Measurements from ENCODE around the gene GLOD4.

The GLOD4 gene

GRCh38 chr17:733743-734142 is 48.3 kb downstream of the GLOD4 start:
- DNase-seq: no peak

- DNase-seq: no peak
Observed at GRCh38 chr17:732902-733720, 49.0 kb downstream of the GLOD4 start.

GRCh38 chr17:732067-732901 is 49.8 kb downstream of the GLOD4 start, which contains the start of gene TLCD3A:
Gene TLCD3A, plus strand, starts transcription at chr17:732596. Its CDS starts 52 bp downstream, at chr17:732648.
- DNase-seq: peak; percentile 40

- DNase-seq: no peak
Observed at GRCh38 chr17:731644-732066, 50.4 kb downstream of the GLOD4 start.

- no peak for DNase-seq
Observed at GRCh38 chr17:728911-729310, 53.2 kb downstream of the GLOD4 start.

- DNase-seq: no peak
Observed at GRCh38 chr17:726271-726919, 55.7 kb downstream of the GLOD4 start.

GRCh38 chr17:725746-726145 is 56.3 kb downstream of the GLOD4 start:
- DNase-seq: no peak

GRCh38 chr17:725084-725483 is 57.0 kb downstream of the GLOD4 start:
- DNase-seq: no peak

- no peak for DNase-seq
Observed at GRCh38 chr17:721540-721937, 60.5 kb downstream of the GLOD4 start.

- DNase-seq: no peak
Observed at GRCh38 chr17:720706-721539, 61.2 kb downstream of the GLOD4 start.

- DNase-seq: no peak
Observed at GRCh38 chr17:718075-718474, 64.0 kb downstream of the GLOD4 start.
